HG03066 (cell line): ENCODE data around the gene SLFNL1.

Experiments
- ATAC-seq: cut with Tn5 transposase; IDR thresholded peaks from one replicate; pipeline ENCODE4 v1.9.1; 2021; ENCODE audit warnings: low read depth; ENCODE audit not compliant: unreplicated experiment

Gene SLFNL1

GRCh38 chr1:40966417-40966816 is 55.1 kb downstream of the SLFNL1 start:
- ATAC-seq: no peak
